NB4 (cell line): ENCODE data around the gene ACTL7B.

ENCODE experiments used
- DNase-seq: peaks from one replicate; pipeline ENCODE4 v3.0.0; 2010; ENCODE audit warnings: low read depth
- H3K4me3 ChIP-seq: one replicate; pipeline ENCODE4 v1.5.1; 2011; ENCODE audit warnings: mild to moderate bottlenecking, low read depth, low read length, moderate library complexity
- MYC ChIP-seq: IDR thresholded peaks from 2 replicates; pipeline ENCODE4 v1.6.1; 2011; ENCODE audit warnings: low read depth, low read length
- POLR2A ChIP-seq: IDR thresholded peaks from 2 replicates; pipeline ENCODE4 v1.6.1; 2011; ENCODE audit warnings: mild to moderate bottlenecking; ENCODE audit not compliant: insufficient read length; ENCODE audit errors: extremely low read depth
- TF ChIP-seq, protein P1 (sequence below): IDR thresholded peaks from 2 replicates; pipeline ENCODE4 v1.6.1; 2011; ENCODE audit warnings: low read depth, low read length
- TF ChIP-seq, protein P2 (sequence below): IDR thresholded peaks from one replicate; pipeline ENCODE4 v1.5.1; 2012; ENCODE audit warnings: low read depth, low read length

Gene ACTL7B

DNA sequence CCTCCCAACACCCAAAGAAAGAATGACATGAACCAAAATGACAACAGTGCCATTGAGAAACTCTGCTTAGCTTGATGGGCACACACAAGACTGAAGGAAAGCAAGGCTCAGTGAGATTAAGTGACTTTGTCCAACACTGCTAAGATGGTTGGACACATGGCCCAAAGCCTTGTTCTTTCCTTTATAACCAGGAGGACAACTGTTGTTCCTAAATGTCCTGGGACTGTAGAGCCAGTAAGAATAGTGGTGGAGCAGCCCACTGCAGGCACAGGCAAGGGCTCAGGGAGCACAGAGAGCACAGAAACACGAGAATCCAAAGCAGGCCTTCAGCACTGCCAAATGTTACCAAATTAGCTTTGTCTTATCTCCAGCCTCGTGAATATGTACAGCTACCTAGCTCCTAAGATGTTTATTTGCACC is 10.2 kb upstream of the ACTL7B start:
- H3K4me3 ChIP-seq = no peak overlapping the region
- TF ChIP-seq MYC (no peak), POLR2A (no peak)
- TF ChIP-seq, protein P1, sequence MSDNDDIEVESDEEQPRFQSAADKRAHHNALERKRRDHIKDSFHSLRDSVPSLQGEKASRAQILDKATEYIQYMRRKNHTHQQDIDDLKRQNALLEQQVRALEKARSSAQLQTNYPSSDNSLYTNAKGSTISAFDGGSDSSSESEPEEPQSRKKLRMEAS = no peak
- TF ChIP-seq, protein P2, sequence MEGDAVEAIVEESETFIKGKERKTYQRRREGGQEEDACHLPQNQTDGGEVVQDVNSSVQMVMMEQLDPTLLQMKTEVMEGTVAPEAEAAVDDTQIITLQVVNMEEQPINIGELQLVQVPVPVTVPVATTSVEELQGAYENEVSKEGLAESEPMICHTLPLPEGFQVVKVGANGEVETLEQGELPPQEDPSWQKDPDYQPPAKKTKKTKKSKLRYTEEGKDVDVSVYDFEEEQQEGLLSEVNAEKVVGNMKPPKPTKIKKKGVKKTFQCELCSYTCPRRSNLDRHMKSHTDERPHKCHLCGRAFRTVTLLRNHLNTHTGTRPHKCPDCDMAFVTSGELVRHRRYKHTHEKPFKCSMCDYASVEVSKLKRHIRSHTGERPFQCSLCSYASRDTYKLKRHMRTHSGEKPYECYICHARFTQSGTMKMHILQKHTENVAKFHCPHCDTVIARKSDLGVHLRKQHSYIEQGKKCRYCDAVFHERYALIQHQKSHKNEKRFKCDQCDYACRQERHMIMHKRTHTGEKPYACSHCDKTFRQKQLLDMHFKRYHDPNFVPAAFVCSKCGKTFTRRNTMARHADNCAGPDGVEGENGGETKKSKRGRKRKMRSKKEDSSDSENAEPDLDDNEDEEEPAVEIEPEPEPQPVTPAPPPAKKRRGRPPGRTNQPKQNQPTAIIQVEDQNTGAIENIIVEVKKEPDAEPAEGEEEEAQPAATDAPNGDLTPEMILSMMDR = no peak
- no peak for DNase-seq

DNA sequence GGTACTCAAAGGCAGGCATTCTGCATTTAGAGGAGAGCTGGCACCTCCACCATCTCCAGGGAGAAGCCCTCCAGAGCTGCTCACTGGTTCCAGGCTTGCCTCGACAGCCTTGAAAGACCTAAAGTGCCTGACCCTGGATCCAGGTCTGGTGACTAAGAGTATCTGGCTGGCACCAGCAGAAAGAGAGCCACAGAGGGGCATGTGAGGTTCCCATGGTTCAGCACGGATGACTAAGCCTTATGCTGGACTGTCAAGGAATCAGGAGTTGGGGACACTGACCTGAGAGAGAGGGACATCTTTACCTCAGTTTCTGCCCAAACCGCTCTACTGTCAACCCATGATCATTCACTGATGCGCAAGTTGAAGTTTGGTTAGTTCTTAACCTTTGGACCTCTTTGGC is 9.3 kb upstream of the ACTL7B start:
- no peak for TF ChIP-seq POLR2A
- TF ChIP-seq, protein P1 = no peak
- TF ChIP-seq, protein P2 = no peak
- TF ChIP-seq MYC = no peak
- DNase-seq = no peak
- H3K4me3 ChIP-seq = no peak overlapping the region

DNA sequence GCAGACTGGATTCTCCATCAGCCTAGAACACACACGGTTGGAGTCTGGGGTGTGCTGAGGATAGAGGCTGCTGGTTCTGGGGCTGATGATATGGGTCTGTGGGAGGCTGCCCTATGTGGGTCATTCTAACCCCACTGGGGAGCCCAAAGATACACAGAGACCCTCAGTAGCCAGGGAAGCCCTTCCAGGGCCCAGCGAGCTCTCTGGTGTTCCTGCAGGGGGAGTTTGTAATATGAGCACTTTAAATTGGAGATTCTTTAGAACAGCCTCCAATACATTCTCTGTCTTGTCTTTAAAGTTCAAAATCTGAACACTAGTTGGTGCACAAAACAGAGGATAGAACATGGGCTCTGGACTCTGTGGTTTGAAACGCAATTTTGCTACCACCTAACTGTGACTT is 8.7 kb upstream of the ACTL7B start:
- TF ChIP-seq, protein P1 = no peak
- TF ChIP-seq POLR2A = no peak
- TF ChIP-seq, protein P2 = no peak
- no peak overlapping the region for H3K4me3 ChIP-seq
- no peak for DNase-seq

DNA sequence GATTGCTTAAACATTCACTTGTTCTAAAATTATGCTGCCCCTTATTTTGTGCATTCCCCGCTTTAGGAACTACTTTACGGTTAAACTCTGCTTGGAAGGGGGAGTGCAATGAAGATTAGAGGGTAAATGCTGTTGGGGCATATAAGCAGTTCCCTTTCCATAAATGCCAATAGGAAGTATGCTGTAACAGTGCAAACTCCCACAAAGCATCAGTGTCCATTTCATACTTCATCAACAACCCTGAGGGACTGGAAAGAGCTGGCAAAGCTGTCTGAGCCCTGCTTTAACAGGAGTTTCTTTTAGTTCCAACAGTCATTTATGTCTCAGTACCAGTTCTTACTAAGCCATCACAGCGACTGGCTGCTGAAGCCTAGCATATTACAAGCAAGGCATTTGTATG is 8.1 kb upstream of the ACTL7B start:
- no peak overlapping the region for H3K4me3 ChIP-seq
- TF ChIP-seq MYC (no peak), POLR2A (no peak)
- TF ChIP-seq, protein P2 = no peak
- TF ChIP-seq, protein P1 = no peak
- no peak for DNase-seq

DNA sequence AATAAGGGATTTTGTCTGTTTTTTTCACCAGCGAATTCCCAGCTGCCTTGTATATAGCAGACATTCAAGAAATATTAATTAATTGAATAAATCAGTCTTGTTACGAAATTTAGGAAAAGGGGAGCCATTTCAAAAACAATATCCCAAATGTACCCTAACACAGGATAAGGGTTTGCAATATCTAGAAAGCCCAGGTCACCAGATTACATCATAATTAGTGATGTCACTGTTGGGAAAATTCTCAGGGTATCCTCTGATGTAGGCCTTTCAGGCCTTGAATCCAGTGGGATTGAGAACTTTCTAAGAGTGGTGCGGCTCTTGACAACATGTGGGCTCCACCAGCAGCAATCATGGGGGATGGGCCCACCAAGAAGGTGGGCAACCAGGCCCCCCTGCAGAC is 6.2 kb upstream of the ACTL7B start, which contains the start of gene ACTL7A:
TSS of gene ACTL7A (plus strand) at position 270 of the 400 bp plus-strand sequence. CDS start at position 327, 57 bp downstream.
- no peak for DNase-seq
- no peak within 1 kb of the TSS for H3K4me3 ChIP-seq
- TF ChIP-seq, protein P2 = no peak
- TF ChIP-seq, protein P1 = no peak
- TF ChIP-seq MYC = no peak
- TF ChIP-seq POLR2A = no peak
